Natural killer cell (primary cell): Measurements from ENCODE around the gene UBXN2A. TPM values are rescaled to one million over a fixed set of nuclear protein-coding genes. Genes with fewer than 3 reads are reported as not detected.

Experiments used
- ATAC-seq, 3 donors: fragments of 150-1000 bp in 2 of 3; fragments of 200-7000 bp in 1 of 3; cut with Tn5 transposase; 1 replicate in 1 of 3; 2 replicates in 2 of 3; pipeline ENCODE4 v1.10.0; 2021; ENCODE audit warnings: mild to moderate bottlenecking in 2 of 3, moderate library complexity in 2 of 3
- DNase-seq, 2 donors: peaks; one replicate each; pipeline versions ENCODE4 v3.0.0 to v3.0.0-alpha.2; 2013 to 2021; ENCODE audit warnings: mixed read lengths in 1 of 2
- H3K27ac ChIP-seq: one replicate; pipeline ENCODE4 v1.5.1; 2013; ENCODE audit warnings: mild to moderate bottlenecking, low read length
- H3K27me3 ChIP-seq: one replicate; pipeline ENCODE4 v1.6.1; 2013; ENCODE audit warnings: low read length; ENCODE audit not compliant: control insufficient read depth, insufficient read depth
- H3K36me3 ChIP-seq: one replicate; pipeline ENCODE4 v1.6.1; 2013; ENCODE audit warnings: low read length; ENCODE audit not compliant: control insufficient read depth, insufficient read depth
- H3K4me1 ChIP-seq: one replicate; pipeline ENCODE4 v1.6.1; 2013; ENCODE audit warnings: low read length; ENCODE audit not compliant: control insufficient read depth, insufficient read depth
- H3K4me3 ChIP-seq: one replicate; pipeline ENCODE4 v1.5.1; 2013; ENCODE audit warnings: low read length
- H3K9me3 ChIP-seq: one replicate; pipeline ENCODE4 v1.6.1; 2013; ENCODE audit warnings: low read length; ENCODE audit not compliant: control insufficient read depth, insufficient read depth
- H3K27ac Mint-ChIP-seq, 2 donors: one replicate each; pipeline ENCODE4 v1.8.0; 2022; ENCODE audit warnings: mild to moderate bottlenecking in 2 of 2, mixed read lengths in 2 of 2, moderate library complexity in 1 of 2
- H3K27me3 Mint-ChIP-seq, 2 donors: one replicate each; pipeline ENCODE4 v1.8.0; 2022; ENCODE audit warnings: low read depth in 2 of 2, mixed read lengths in 2 of 2
- H3K36me3 Mint-ChIP-seq: one replicate; pipeline ENCODE4 v1.8.0; 2022; ENCODE audit warnings: mixed read lengths
- H3K4me1 Mint-ChIP-seq, 2 donors: one replicate each; pipeline ENCODE4 v1.8.0; 2022; ENCODE audit warnings: mixed read lengths in 2 of 2
- H3K4me3 Mint-ChIP-seq: one replicate; pipeline ENCODE4 v1.8.0; 2022; ENCODE audit warnings: mild to moderate bottlenecking, moderate library complexity, mixed read lengths
- H3K9me3 Mint-ChIP-seq, 2 donors: one replicate each; pipeline ENCODE4 v1.8.0; 2022; ENCODE audit warnings: mixed read lengths in 2 of 2
- WGBS: methylation state at CpG from one replicate; pipeline ENCODE4 v1.1.7; 2013; ENCODE audit warnings: missing lambda C conversion rate; ENCODE audit not compliant: insufficient coverage; 5-methylcytosine and 5-hydroxymethylcytosine counted together
- intact Hi-C: fragments of 100-400 bp; cut with micrococcal nuclease; formaldehyde crosslinking; loops from one replicate; pipeline ENCODE4 v1.14.2; 2022
- total RNA-seq, 4 donors: library from RNA; stranded (reverse); fragments of 120-200 nt in 1 of 4; gene quantifications; one replicate each; pipeline versions ENCODE4 v1.2.3 to v1.2.4, GENCODE V29; 2013 to 2022
- TF ChIP-seq, protein P1 (sequence below): fragments of 200-600 bp; IDR thresholded peaks from one replicate; pipeline ENCODE4 v1.8.0; 2022; ENCODE audit warnings: antibody characterized with exemption

Gene UBXN2A
- total RNA-seq, 3 donors from 2014 or later (not counting 1 experiment from before 2014, with no cell fraction given): 14.7 to 18.0 (median 16.2) TPM

DNA sequence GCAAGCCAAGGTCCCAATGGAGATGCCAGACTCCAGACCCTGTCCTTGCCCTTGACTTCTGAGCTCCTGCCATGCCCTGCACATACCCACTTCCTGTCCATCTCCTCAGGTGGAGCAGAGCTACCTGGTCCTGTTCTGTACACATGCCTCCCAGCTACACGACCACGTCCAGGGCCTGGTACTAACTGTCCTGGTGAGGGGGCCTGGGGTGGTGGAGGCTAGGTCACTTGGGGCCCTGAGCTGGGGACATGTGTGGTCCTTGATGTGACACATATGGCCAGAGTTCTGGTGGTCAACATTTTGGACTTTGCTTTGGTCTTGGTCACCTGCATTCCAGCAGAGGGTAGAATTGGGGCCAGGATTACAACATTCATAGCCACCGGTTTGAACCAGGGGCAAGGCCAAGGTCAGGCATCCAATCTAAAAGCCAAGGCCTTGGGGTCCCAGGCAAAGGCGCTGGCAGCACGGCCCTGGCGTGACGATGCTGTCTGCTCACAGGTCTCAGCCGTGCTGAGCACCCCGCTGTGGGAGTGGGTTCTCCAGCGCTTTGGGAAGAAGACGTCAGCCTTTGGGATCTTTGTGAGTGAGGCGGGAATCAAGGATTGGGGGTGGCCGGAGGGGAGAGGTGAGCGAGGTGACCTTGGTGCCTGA lies 82.2 kb downstream of the UBXN2A start:
- H3K4me1 ChIP-seq: no peaks in the 10 kb centered on the region
- H3K27me3 Mint-ChIP-seq: no peaks in the 10 kb centered on the region
- H3K27ac ChIP-seq: no peak overlapping the region
- ATAC-seq (no peak), DNase-seq (no peak)
- H3K4me3 ChIP-seq: no peak overlapping the region
- H3K36me3 ChIP-seq: peaks cover 12% of the 10 kb centered on the region
- H3K4me3 Mint-ChIP-seq: no peak overlapping the region
- H3K27me3 ChIP-seq: no peaks in the 10 kb centered on the region
- H3K9me3 ChIP-seq: no peaks in the 10 kb centered on the region
- no peaks in the 10 kb centered on the region for H3K36me3 Mint-ChIP-seq
- intact Hi-C loops: no loop called here
- no peak overlapping the region for H3K27ac Mint-ChIP-seq
- H3K4me1 Mint-ChIP-seq: peaks cover 0 to 7% of the 10 kb centered on the region in 2 donors
- TF ChIP-seq, protein P1, sequence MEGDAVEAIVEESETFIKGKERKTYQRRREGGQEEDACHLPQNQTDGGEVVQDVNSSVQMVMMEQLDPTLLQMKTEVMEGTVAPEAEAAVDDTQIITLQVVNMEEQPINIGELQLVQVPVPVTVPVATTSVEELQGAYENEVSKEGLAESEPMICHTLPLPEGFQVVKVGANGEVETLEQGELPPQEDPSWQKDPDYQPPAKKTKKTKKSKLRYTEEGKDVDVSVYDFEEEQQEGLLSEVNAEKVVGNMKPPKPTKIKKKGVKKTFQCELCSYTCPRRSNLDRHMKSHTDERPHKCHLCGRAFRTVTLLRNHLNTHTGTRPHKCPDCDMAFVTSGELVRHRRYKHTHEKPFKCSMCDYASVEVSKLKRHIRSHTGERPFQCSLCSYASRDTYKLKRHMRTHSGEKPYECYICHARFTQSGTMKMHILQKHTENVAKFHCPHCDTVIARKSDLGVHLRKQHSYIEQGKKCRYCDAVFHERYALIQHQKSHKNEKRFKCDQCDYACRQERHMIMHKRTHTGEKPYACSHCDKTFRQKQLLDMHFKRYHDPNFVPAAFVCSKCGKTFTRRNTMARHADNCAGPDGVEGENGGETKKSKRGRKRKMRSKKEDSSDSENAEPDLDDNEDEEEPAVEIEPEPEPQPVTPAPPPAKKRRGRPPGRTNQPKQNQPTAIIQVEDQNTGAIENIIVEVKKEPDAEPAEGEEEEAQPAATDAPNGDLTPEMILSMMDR: no peak
- H3K9me3 Mint-ChIP-seq: no peaks in the 10 kb centered on the region
- 97% methylated on average over 14 of the region's 14 CpGs for WGBS

DNA sequence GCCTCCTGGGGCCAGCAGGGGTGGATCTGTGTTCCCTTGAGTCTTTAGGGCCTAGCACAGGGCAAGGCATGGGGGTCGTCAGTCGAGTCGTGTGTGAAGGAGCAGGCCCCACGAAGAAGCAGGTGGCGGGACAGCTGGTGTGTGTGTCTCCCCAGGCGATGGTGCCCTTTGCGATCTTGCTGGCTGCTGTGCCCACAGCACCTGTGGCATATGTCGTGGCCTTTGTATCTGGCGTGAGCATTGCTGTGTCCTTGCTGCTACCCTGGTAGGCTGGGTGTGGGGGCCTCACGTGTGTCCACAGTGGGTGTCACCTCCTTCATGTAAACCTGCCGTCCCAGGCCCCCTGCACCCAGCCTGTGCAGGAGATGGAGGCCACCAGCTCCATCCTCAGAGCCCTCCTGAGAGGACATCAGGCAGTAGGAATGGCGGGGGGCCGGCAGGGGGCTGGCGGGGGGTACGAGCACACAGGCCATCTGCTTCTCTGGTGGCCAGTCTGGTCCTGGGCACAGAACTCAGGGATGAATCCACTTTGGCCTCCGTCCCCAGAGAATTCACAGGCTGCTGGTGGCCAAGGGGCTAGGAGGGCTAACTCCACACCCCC lies 82.8 kb downstream of the UBXN2A start:
- H3K4me1 Mint-ChIP-seq: peaks cover 0 to 7% of the 10 kb centered on the region in 2 donors
- 89% methylated on average over 16 of the region's 16 CpGs for WGBS
- no peaks in the 10 kb centered on the region for H3K27me3 Mint-ChIP-seq
- H3K27ac Mint-ChIP-seq: no peak overlapping the region
- intact Hi-C loops: no loop called here
- Histone ChIP-seq H3K36me3 (peaks cover 12% of the 10 kb centered on the region), H3K9me3 (no peaks in the 10 kb centered on the region), H3K4me1 (no peaks in the 10 kb centered on the region), H3K27ac (no peak overlapping the region), H3K4me3 (no peak overlapping the region), H3K27me3 (no peaks in the 10 kb centered on the region)
- no peaks in the 10 kb centered on the region for H3K36me3 Mint-ChIP-seq
- TF ChIP-seq, protein P1: no peak
- ATAC-seq (no peak), DNase-seq (no peak)
- H3K4me3 Mint-ChIP-seq: no peak overlapping the region
- no peaks in the 10 kb centered on the region for H3K9me3 Mint-ChIP-seq

DNA sequence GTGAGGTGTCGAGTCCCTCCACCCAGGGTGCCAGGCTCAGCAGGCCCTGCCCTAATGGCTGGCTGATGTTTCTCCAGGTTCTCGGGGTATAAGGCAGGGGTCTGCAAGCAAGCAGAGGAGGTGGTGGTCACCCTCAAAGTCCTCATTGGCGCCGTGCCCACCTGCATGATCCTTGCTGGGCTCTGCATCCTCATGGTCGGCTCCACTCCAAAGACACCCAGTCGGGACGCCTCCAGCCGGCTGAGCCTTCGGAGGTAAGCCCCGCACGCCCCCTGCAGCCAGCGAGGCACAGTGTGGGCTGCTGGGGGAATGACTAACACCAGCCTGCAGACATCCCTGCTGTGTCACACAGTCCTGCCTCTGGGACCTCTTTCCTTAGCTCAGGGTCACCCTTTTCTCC lies 83.8 kb downstream of the UBXN2A start:
- Mint-ChIP-seq H3K4me3 (no peak overlapping the region), H3K27ac (no peak overlapping the region), H3K27me3 (no peaks in the 10 kb centered on the region), H3K36me3 (no peaks in the 10 kb centered on the region), H3K4me1 (peaks cover 0 to 7% of the 10 kb centered on the region in 2 donors), H3K9me3 (no peaks in the 10 kb centered on the region)
- TF ChIP-seq, protein P1: no peak
- Histone ChIP-seq H3K36me3 (peaks cover 17% of the 10 kb centered on the region), H3K27ac (no peak overlapping the region), H3K4me1 (no peaks in the 10 kb centered on the region), H3K27me3 (no peaks in the 10 kb centered on the region), H3K9me3 (no peaks in the 10 kb centered on the region), H3K4me3 (no peak overlapping the region)
- ATAC-seq (no peak), DNase-seq (no peak)
- WGBS: 94% methylated on average over 12 of the region's 12 CpGs
- intact Hi-C loops: no loop called here
